ENCODE results near the gene SLC26A6.

DNA sequence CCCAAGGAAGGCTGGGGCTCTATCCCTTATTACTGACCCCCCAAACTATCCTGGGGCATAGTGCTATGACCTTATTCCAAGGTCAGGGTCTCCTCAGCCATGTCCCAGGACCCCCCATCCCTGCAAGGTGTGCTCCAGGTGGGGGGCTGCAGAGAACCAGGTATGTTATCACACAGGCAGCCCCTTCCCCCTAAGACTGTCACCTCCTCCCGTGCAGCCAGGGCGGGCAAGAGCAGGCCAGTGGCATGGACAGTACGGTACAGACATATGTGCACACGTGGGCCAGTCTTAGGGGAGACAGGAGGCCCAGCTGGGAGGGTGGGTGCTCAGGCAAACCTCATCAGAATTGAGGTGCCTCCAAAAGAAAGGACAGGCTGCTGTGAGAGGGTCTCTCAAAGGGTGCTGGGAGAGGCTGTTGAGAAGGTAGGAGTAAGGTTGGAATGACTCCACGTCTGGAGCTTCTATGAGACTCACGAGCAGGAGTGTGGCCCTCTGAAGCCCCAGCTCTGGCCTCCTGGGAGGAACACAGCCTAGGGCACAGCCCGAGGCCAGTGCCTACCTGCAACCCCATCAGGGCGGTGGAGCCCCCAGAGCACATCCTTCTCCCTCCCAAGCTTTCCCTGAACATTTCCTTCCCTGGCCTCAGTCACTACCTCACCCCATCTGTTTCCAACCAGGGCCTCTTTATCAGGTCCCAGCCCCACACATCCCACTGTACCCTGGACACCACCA, 38.4 kb downstream of the SLC26A6 start:
- TF ChIP-seq, protein P1, sequence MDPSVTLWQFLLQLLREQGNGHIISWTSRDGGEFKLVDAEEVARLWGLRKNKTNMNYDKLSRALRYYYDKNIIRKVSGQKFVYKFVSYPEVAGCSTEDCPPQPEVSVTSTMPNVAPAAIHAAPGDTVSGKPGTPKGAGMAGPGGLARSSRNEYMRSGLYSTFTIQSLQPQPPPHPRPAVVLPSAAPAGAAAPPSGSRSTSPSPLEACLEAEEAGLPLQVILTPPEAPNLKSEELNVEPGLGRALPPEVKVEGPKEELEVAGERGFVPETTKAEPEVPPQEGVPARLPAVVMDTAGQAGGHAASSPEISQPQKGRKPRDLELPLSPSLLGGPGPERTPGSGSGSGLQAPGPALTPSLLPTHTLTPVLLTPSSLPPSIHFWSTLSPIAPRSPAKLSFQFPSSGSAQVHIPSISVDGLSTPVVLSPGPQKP (IDR thresholded peaks at IDR 0.05; ENCODE audit: low read depth, low read length): no peak
- TF ChIP-seq, protein P2, sequence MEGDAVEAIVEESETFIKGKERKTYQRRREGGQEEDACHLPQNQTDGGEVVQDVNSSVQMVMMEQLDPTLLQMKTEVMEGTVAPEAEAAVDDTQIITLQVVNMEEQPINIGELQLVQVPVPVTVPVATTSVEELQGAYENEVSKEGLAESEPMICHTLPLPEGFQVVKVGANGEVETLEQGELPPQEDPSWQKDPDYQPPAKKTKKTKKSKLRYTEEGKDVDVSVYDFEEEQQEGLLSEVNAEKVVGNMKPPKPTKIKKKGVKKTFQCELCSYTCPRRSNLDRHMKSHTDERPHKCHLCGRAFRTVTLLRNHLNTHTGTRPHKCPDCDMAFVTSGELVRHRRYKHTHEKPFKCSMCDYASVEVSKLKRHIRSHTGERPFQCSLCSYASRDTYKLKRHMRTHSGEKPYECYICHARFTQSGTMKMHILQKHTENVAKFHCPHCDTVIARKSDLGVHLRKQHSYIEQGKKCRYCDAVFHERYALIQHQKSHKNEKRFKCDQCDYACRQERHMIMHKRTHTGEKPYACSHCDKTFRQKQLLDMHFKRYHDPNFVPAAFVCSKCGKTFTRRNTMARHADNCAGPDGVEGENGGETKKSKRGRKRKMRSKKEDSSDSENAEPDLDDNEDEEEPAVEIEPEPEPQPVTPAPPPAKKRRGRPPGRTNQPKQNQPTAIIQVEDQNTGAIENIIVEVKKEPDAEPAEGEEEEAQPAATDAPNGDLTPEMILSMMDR (IDR thresholded peaks at IDR 0.05 in 2 of 3, conservative IDR thresholded peaks at IDR 0.05 in 1 of 3; ENCODE audit: control insufficient read depth in 2 of 3, extremely low read depth in 1 of 3, insufficient read depth in 1 of 3, low read depth in 3 of 3, low read length in 3 of 3): no peak
- TF ChIP-seq BRCA1 (IDR thresholded peaks at IDR 0.05; ENCODE audit: low read depth, low read length) (no peak), GABPA (IDR thresholded peaks at IDR 0.05; ENCODE audit: low read depth) (no peak), POLR2AphosphoS2 (IDR thresholded peaks at IDR 0.05; ENCODE audit: low read depth, low read length) (no peak), BHLHE40 (IDR thresholded peaks at IDR 0.05; ENCODE audit: borderline replicate concordance in 1 of 2, low read depth in 2 of 2, low read length in 1 of 2) (no peak), NBN (IDR thresholded peaks at IDR 0.05) (no peak)
